Activated T-cell treated with anti-CD3 and anti-CD28 coated beads, Interleukin-2, amount 50 U/mL, for 1 hour (primary cell): ENCODE measurements around the gene COL6A1.
"Not testable (repeated sequence)": the region's sequence is repeated elsewhere in the genome, so short reads cannot be mapped to it uniquely, and the experiment has no call there.

Source experiments
- DNase-seq: peaks from one replicate; pipeline ENCODE4 v3.0.0-alpha.2; 2020

The COL6A1 gene

DNA sequence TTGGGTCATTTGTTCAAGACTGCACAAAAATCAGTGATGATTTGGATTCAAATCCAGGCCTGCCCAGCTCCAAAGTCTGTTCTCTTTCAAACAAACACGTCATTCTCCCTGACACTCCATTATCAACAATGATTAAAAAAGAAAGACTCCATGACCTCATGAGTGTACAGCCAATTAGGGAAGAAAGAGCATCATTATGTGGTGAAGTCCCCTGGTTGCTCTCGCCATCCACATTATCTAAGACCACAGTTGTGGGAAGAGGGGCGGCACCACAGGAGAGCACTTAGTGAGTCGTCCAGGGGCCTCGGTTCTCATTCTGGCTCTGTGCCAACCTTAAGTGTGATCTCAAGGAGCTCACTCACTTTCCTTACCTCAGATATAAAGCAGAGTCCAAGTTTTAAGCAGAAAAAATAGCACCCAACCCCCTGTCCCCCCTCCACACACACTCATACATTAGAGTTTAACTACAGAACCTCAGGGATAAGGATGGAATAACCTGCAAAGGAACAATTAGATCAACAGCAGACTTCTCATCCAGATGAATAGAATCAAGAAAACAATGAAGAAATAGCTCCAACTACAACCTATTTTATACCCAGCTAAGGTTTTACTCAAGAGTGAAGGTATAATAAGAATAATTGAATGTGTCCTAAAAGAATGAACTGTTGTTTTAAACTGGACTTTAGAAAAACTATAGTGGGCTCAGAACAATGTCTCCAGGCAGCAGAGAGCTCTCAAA is 47.8 kb downstream of the COL6A1 start:
- DNase-seq: no peak

DNA sequence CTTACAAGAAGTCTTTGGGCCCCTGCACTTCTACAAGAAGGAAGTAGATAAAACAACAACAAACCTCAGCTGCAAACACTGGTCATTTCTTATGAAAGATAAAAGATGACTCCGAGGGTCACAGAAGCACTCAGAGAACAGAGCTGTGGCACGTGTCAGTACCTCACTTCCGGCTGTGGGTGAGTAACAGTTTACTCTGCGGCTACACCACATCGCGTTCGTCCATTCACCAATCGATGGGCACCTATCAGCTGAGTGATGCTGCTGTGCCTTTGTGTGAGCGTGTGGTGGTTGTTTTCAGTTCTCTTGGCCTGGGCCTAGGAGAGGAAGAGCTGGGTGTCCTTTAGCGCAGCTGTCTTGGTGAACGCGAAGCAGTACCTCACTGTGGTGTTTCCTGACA is 49.9 kb downstream of the COL6A1 start:
- DNase-seq: no peak

DNA sequence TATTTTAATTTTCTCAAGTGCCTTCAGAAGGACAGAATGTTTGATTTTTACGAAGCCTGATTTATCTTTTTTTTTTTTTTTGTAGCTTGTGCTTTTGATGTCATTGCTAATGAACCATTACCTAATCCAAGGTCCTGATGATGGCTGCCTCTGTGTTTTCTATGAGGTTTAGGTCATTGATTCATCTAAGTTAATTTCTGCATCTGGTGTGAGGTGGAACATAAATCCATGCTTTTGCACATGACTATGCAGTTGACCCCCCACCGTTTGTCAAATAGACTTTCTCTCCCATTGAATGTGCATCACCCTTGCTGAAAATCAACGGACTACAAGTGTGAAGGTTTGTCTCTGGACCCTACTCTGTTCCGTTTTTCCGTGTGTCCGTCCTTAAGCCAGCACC is 50.5 kb downstream of the COL6A1 start:
- DNase-seq: no peak

DNA sequence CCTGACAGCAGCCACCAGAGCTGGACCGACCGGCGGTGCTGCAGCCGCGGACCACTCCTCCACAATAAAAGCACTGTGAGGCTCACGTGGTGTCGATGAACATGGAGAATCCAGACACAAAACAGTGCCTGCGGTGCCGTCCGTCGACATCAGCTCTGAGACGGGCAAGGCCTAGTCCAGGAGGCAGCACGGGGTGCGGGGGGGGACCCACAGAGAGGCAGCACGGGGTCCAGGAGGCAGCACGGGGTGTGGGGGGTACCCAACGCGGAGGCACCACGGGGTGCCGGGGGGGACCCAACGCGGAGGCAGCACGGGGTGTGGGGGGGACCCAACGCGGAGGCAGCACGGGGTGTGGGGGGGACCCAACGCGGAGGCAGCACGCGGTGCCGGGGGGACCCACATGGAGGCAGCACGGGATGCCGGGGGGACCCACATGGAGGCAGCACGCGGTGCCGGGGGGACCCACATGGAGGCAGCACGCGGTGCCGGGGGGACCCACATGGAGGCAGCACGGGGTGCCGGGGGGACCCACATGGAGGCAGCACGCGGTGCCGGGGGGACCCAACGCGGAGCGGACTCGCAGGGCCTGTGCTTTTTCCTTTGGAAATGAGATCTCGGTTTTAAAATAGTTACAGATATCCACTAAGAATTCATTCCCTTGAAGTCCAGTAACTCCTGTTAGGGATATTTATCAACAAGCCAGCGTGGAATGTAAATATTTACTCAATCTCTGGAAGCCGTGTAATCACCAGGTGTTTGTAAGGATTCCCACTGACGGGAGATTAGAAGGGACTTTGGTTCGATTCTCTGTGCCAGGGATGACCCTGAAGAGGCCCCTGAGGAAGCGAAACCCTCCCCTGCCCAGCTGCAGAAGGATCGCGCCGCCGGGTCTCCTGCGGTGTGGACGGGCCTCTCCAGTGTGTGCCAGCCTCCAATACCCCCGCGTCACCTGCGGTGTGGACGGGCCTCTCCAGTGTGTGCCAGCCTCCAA is 52.1 kb downstream of the COL6A1 start:
- no peak for DNase-seq

DNA sequence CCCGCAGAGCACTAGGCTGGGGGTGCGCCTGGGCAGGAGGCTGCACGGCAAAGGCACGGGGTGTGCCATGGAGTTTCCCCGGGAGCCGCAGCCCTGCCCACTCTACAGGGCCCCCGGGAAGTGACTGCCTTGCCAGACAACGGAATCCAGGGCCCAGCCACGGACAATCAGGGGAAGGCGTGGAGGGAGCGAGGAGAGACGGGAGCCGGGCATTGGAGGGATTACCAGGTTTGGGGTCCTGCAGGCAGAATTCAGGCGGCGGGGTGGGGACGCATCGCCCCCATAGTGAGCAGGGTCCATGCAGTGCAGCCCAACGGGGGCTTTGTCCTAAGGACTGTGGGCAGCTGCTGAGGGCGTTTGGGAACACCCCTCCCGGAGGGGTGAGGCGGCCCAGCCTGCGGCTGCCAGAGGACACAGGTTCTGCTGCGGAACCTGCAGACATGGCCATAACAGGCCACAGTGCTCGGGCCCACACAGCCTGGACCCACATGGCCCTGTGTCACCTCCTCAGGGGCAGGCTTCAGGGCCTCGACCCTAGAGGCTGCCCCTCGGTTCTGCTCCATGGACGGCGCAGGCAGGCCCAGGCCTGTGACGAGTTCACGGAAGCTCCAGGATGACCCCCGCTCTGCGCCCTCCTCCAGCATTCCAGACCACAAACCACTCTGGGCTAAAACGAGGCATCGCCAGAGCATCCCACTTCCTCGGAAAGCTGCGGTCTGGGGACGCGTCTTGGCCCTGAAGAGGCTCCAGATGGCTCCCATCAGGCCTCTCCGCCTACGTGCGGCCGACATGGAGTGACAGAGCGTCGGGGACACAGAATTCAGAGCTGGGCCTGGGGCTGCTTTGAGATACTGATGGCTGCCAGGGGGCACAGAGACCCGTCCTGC is 54.5 kb downstream of the COL6A1 start:
- DNase-seq: no peak

DNA sequence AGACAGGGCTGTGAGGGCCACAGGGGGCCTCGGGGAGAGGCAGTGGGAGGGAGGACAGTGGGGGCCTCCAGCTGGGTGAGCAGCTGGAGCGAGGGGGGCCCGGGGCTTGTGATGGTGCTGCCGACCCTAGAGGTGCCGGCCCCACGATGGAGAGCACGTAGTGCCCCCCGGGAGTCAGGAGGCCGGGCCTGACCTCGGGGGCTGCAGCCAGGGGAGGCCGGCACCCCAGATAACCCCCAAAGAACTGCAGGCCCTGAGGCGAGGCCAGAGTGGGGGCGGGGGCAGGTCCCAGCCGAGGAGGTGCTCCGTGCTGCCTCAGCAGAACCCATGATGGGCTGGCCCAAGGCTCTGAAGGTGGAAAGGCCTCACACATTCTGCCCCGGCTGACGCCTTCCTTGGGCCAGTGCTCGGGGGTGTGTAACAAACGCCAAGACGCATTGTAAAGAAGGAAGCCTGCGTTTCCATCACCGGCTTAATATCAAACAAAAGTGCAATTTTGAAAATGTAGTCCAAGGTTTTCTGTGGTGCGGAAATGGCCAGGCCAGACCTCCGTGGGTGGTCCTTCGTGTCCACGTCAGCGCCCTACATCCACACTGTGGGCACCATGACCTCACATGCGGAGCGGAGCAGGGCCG is 55.2 kb downstream of the COL6A1 start:
- DNase-seq: no peak

DNA sequence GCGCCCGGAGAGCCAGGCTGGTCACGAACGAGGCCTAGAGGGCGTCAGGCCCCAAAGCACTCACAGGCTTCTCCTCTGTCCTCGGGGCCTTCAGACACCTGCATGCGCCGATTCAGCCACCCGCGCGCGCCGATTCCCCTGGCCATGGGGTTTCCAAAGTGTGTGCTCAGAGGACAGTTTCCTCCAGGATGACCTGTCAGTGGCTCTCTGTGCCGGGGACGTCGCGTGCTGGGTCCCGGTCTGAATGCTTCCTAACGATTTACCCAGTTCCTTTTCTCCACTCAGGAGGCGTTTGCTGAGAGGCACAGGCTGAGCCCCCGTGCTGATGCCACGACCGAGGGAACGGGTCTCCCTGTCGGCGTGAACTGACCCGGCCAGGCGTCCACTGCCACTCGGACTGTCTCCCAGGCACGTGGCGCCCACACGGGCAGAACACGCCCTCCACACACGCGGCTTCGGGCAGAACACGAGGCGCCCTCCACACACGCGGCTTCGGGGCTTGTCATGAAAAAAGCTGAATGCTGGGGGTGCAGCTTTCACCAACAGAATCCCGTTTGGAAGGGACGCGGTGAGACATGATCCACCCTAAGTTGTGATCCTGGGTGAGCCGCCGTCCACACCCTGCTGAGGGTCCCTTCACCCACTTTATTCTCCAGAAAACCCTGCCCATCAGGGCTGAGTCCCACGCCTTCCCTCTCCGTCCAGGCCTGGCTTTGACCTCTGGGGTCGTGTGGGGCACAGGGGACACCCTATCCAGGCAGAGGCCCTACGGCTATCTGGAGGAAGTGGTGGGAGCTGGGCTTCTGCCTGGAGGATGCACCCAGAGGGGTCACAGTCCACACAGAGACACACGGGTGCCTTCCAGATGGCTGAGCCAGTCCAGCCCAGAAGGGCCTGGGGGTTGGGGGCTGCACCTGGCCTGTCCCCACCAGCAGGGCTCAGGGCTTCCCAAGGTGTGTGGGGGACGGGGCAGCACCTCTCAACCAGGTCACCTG is 56.1 kb downstream of the COL6A1 start:
- DNase-seq: no peak

DNA sequence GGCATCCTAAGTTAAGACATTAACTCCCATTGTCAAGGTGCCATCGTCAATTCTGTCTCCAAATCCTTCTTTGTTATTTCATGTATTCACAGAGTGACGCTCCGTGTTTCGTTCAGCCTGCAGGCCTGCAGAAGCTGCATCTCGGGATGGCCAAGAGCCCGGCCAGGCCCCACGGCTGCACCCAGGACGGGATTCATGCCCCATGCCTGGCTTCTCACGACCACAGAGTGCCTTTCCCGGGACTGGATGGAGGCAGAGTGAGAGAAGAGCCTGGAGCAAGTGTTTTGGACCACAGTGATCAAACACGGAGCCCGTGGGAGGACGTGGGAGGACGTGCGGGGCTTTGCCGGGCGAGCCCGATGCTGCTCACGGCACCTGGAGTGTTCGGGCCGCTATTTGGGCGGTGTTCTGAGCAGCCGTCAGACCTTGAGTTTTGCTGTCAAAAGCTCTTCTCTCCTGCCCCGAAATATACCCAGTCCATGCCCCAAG is 56.8 kb downstream of the COL6A1 start:
- no peak for DNase-seq

DNA sequence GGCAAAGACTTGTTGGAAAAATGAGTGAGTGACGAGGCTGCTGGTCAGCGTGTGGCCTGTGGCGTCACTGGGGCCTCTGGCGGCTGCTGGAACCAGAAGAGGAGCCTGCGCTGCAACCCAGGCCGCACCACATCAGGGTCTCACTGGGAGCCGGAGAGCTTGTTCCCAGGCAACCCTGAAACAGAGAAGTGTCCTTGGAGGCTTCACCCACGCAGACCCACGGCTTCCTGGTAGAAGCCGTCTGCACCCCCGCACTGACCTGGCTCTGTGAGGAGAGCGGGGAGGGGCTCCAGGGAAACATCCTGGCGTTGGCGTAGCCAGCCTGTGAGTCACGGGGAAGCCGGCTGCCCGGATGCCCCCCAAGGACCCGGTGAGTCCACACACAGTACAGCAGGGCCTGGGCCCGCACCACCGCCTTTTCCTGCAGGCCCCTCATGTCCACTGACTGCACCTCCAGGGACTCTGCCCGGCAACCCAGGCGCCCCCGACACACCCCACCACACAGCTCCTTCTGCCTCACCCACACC is 57.4 kb downstream of the COL6A1 start:
- DNase-seq: no peak

DNA sequence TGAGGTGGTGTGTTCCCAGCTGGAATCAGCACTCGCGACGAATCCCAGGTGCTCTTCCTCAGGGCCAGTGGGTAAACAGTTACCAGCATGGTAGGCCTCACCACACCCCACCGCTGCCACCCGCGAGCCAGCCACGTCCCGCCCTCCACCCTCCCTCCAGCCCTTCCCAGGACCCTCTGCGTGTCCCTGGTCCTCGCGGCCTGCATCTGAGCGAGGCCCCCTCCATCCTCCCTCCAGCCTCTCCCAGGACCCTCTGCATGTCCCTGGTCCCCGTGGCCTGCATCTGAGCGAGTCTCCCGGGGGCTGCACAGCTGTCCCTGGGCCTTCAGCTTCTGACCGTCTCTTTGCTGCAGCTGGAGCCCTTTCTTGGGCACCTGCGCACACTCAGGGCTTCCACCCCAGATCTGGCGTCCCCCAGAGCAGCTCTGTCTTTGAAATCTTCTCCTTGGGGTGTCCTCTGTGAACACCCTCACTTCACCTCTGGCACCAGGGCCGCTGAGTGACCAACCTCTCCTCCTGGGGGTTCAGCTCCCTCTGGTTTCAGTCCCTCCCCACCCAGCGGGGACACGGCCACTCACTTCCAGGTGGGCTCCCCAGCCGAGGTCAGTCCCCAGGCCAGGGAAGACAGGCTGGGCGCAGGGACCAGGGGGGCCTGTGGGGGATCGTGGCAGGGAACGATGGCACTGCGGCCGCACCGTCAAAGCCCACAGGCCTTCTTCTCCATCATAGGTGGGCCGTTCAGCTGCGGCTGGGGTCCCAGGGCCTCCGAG is 58.5 kb downstream of the COL6A1 start:
- no peak for DNase-seq

DNA sequence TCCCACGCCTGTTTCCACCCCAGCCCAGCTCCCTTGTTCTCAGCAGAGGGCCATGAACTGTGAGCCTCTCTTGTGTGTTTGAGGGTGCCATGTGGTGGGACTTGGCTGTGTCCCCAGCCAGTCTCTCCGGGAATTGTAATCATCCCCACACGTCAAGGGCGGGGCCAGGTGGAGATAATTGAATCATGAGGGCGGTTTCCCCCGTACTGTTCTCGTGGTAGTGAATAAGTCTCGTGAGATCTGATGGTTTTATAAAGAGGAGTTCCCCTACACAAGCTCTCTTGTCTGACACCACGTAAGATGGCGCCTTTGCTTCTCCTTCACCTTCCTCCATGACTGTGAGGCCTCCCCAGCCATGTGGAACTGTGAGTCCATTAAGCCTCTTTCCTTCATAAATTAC is 59.1 kb downstream of the COL6A1 start:
- no peak for DNase-seq

DNA sequence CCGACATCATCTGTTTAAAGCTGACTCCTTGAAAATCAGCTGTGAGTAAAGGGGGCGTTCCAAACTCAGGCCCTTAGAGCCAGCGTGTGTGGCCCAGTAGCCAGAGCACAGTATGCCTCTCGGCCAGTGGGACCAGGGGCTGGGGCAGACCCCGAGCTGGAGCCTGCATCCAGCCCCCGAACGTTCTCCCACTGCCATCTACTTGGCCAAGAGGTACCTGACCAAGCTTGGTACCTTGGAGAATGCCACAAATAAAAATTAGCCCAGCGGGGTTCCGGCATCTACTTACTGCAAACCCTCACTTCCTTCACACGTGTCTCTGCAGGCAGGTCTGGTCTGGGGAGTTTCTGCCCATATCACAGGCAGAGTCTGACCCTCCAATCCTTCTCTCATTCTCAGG is 59.6 kb downstream of the COL6A1 start:
- no peak for DNase-seq

DNA sequence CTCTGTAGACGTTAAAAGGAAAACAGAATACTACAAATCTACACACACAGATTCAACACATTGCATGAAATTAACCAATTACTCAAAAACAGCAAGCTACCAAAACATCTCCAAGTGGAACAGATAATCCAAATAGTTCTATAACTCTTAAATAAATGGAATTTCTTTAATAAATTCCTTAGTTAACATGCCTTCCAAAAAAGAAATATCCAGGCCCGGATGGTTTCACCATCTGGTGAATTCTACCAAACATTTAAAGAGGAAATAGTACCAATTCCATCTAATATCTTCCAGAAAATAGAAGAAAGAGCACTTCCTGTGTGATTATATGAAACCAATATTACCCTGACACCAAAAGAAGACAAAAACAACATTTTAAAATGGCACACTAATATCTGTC is 63.6 kb downstream of the COL6A1 start:
- no peak for DNase-seq

DNA sequence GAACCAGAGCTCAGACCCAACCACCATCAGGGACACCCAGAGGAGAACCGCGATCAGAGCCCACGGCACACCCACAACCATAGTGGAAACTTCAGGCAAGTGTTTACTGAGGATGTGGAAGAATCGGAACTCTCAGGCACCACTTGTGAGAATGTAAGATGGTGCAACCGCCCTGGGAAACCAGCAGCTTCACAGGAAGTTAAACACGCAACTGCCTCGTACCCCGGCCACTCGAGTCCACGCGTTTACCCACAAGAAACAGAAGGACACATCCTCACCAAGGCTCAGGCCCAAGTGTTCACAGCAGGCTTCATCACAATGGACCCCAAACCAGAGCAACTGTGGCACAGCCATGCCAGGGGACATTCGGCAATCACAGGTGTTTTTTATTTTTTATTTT is 64.9 kb downstream of the COL6A1 start:
- DNase-seq: no peak

DNA sequence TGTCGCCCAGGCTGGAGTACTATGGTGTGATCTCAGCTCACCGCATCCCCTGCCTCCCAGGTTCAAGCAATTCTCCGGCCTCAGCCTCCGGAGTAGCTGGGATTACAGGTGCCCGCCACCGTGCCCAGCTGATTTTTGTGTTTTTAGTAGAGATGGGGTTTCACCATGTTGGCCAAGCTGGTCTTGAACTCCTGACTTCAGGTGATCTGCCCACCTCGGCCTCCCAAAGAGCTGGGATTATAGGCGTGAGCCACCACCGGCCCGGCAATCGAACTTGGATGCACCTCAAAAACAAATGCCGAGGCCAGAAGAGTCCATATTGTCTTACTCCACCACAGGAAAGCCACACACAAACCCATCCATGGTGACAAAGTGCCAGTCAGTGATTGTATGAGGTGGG is 65.3 kb downstream of the COL6A1 start:
- not testable (repeated sequence) for DNase-seq

DNA sequence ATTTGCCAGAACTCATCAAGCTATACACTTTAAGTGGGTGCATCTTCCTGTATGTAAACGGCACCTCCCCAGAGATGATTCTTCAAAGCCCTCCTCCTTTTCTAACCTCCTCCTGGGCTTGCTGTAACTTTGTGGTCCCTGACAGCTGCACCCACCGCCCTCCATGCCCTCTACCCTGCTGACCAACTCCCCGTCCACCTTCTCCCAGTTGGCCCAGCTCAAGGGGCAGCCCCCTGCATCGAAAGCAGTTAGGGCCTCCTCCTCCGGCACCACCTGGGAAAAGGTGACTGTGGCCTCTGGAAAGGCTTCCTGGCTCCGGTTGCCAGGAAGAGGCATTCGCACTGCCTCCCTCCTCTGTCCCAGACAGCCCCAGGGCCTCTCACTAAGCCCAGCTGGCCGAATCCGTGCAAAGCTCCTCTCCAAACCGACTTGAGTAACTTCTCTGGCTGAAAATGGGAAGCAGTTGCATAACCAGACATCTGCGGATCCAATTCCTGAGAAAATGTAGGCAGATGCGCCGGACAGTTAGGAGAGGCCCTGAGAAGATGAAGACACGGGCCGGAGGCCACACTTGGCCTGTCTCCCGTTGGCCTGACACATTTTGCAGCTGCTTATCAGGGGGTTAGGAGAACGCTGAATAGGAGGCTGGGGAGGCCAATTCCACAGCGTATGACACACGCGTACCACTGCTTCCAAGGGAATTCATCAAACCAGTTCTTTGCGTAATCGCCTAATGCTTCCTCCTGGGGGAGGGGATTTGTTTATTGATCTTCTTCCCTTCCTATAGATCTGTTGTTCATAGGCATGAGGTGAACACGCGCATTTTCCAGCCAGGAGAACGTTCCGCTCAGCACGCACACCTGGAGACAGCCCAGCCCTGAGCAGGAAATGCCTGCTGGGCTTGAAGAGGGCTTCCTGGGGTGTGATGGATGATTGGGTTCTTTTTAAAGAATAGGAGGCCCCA is 67.6 kb downstream of the COL6A1 start:
- no peak for DNase-seq

DNA sequence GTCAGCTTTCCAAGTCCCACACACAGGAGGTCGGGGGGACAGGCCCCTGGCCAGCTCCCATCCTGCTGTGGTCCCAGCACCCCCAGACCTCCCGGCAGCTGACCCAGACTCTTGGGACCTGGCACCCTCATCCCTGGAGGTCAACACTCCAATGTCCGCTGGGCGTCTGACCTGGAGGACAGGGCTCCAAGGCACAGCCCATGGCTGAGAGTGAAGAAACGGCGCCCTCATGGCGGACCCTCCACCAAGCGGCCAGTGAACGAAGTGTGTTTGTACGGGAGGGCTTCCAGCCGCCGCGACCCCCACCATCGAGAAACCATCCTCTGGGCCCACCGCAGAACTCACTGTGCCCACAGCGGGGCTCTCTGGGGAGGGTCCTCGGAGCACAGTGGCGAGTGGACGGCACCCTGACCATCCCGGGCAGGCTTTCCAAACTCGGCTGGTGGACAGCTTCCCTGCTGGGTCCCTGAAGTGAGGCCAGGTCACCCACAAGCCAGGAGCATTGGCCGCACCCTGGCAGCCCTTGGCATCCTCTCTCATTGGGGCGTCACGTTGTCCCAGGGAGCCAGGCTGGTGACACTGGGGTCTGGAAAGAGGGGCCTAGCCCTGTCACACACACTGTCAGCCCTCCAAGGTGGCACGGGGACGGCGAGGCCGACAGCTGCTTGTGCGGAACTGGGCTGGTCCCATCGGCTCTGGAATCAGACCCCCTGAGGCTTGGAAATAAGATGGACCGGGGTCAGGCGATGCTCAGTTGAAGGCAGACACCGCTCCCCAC is 68.5 kb downstream of the COL6A1 start:
- DNase-seq: no peak
